Lung (tissue), 12 donors: Measurements from ENCODE around the gene ZNF136. TPM values are rescaled to one million over a fixed set of nuclear protein-coding genes. Genes with fewer than 3 reads are reported as not detected.

Source experiments
- ATAC-seq: fragments of 200-7000 bp; cut with Tn5 transposase; one replicate; pipeline ENCODE4 v1.9.1; 2020; ENCODE audit warnings: moderate number of reproducible peaks; ENCODE audit not compliant: insufficient read depth, low FRiP score
- DNase-seq, 3 donors: peaks; one replicate each; pipeline ENCODE4 v3.0.0-alpha.2; 2013 to 2017
- H3K27ac ChIP-seq, 2 donors: one replicate each; pipeline ENCODE4 v1.5.1; 2013; ENCODE audit warnings: mild to moderate bottlenecking in 2 of 2, moderate library complexity in 2 of 2, control low read depth in 1 of 2, inconsistent platforms in 1 of 2, low read depth in 1 of 2, low read length in 1 of 2
- H3K27me3 ChIP-seq, 3 donors: one replicate each; pipeline ENCODE4 v1.5.1; 2013; ENCODE audit warnings: low read length in 2 of 3; ENCODE audit not compliant: control insufficient read depth in 3 of 3, insufficient read depth in 3 of 3
- H3K36me3 ChIP-seq, 4 donors: one replicate each; pipeline ENCODE4 v1.5.1; 2013; ENCODE audit warnings: low read length in 4 of 4, mild to moderate bottlenecking in 1 of 4, moderate library complexity in 1 of 4; ENCODE audit not compliant: control insufficient read depth in 4 of 4, insufficient read depth in 4 of 4
- H3K4me1 ChIP-seq, 5 donors: one replicate each; pipeline ENCODE4 v1.5.1; 2013; ENCODE audit warnings: low read length in 5 of 5, mild to moderate bottlenecking in 2 of 5, moderate library complexity in 1 of 5; ENCODE audit not compliant: control insufficient read depth in 5 of 5, insufficient read depth in 5 of 5
- H3K4me3 ChIP-seq: one replicate; pipeline ENCODE4 v1.5.1; 2013; ENCODE audit warnings: mild to moderate bottlenecking, control low read depth, moderate library complexity
- H3K9ac ChIP-seq, 2 donors: one replicate each; pipeline ENCODE4 v1.5.1; 2013; ENCODE audit warnings: low read length in 2 of 2, control low read depth in 1 of 2; ENCODE audit not compliant: insufficient read depth in 1 of 2
- H3K9me3 ChIP-seq, 4 donors: one replicate each; pipeline ENCODE4 v1.5.1; 2013; ENCODE audit warnings: low read length in 3 of 4, mild to moderate bottlenecking in 1 of 4, moderate library complexity in 1 of 4; ENCODE audit not compliant: control insufficient read depth in 4 of 4, insufficient read depth in 3 of 4
- CTCF ChIP-seq: IDR thresholded peaks from 2 replicates; pipeline ENCODE4 v1.5.1; 2012; ENCODE audit warnings: mild to moderate bottlenecking; ENCODE audit errors: control extremely low read depth, extremely low read depth
- WGBS, 2 donors: extraction: QIAGEN DNeasy Blood & Tissue Kit; methylation state at CpG; one replicate each; pipeline ENCODE4 v1.1.7; 2013; 5-methylcytosine and 5-hydroxymethylcytosine counted together
- polyA plus RNA-seq, 2 donors: library from polyadenylated mRNA; stranded (reverse); fragments of 200-250 nt; gene quantifications; one replicate each; pipeline ENCODE4 v1.2.1, GENCODE V29; 2013
- total RNA-seq, 2 donors: library from RNA; depleted of rRNA in 1 of 2; stranded (reverse); fragments of >200 nt in 1 of 2; gene quantifications; one replicate each; pipeline ENCODE4 v1.2.1, GENCODE V29; 2014 to 2021
- donor health status: control.
- donor health status: control.
- donor health status: Bipolar disorder and iron deficiency.
- donor health status: healthy.
- donor health status: DM: yes; HTN: yes; CAD: no.

Gene ZNF136
- total and polyA plus RNA-seq, 4 donors: 4.1 to 24.3 (median 5.9) TPM

GRCh38 chr19:12139269-12139668 is 23.6 kb upstream of the ZNF136 start:
- H3K27ac ChIP-seq: peak overlapping the region in 1 of 2 donors; percentile 93
- TF ChIP-seq CTCF: no peak
- peaks cover 4 to 40% (median 18%) of the 10 kb centered on the region in 4 donors for H3K36me3 ChIP-seq
- H3K9ac ChIP-seq: peak overlapping the region; percentile 75 to 95
- no peaks in the 10 kb centered on the region for H3K27me3 ChIP-seq
- WGBS, 2 donors: 20 to 25% methylated on average over 13 of the region's 13 CpGs
- H3K9me3 ChIP-seq: peaks cover 0 to 5% (median 2%) of the 10 kb centered on the region in 4 donors
- peak in 2 of 3 donors; percentile 33 to 51 for DNase-seq
- peaks cover 3 to 21% (median 5%) of the 10 kb centered on the region in 5 donors for H3K4me1 ChIP-seq
- ATAC-seq: no peak
- peak overlapping the region; percentile 79 for H3K4me3 ChIP-seq

DNA sequence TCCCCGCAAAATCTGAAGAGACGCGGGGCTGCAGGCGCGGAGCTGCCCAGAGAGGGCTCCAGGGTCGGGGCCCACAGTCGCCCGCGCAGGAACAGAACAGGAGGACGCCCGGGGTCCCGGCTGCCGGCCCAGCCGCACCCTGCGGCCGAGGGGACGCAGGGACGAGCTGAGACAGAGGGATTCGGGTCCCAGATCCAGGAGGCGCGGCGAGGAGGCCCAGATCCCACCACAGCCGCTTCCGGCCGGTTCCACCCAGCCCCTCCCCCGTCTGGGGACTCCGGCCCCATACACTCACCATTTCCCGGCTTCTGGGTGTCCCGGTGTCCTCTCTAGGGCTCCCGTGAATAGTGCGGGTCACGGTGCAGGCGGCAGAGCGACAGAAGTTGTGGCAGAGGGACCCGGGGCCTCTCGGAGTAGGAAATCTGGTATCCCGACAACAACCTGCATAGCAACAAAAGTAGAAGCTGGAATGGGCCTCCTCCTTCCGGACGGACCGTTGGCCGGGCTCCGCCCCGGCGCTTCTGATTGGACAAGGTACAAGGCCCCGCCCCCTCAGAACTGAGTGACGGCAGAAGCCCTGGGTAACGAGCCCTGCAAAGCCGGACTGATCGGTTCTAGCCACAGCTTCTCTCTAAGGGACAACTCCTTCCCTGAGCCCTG is 22.9 kb upstream of the ZNF136 start, which contains the start of gene ZNF20:
TSS of gene ZNF20 (minus strand) at position 466 of the 660 bp plus-strand sequence. CDS start at position 298, 168 bp downstream.
- peak within 1 kb of the TSS; percentile 79 for H3K4me3 ChIP-seq
- no peak for TF ChIP-seq CTCF
- WGBS, 2 donors: 1% methylated on average over 48 to 49 of the region's 49 CpGs
- DNase-seq (peak; percentile 98), ATAC-seq (peak; percentile 100)
- peak within 1 kb of the TSS; percentile 83 to 93 for H3K27ac ChIP-seq
- H3K4me1 ChIP-seq: peaks cover 3 to 21% (median 5%) of the 10 kb centered on the region in 5 donors
- H3K27me3 ChIP-seq: no peaks in the 10 kb centered on the region
- H3K9me3 ChIP-seq: peaks cover 0 to 2% (median under 1%) of the 10 kb centered on the region in 4 donors
- peaks cover 0 to 34% (median 14%) of the 10 kb centered on the region in 4 donors for H3K36me3 ChIP-seq
- H3K9ac ChIP-seq: peak within 1 kb of the TSS; percentile 75 to 95

DNA sequence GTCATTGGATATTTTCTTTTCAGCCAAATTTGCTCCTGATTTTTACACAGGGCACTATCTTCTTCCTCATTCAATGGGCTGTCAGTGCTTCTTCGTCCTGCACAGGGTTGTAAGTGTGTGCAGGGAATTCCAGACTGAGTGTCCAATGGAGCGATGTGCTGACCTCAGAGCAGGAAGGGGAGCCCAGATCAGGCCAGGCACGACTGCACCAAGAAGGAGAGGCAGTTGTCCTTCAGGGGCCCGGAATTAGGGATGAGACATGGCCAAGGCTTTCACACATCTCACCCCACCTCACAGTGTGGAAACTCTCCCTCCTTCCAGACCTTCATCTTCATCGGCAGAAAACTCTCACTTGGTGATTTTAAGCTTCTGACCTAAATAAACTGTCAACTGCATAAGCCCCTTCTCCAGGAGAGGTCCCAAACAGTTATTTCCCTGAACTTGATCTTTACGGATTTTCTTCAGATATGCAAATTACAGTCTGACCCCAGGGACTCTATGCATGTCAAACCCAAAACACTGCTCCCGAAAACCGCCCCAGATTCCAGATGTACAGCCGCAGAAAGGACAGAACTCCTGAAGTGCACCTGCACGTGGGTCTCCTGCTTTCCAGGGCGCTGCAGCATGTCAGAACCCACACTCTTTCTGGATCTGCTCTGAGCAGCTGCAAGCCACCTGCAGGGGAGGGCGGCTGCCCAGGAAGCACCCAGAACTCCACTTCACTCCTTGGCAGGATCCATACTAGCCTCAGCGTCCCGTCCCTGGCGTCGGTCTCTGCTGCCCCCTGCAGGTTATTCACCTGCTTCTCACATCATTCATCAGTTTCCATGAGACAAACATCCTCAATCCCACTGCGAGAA is 22.1 kb upstream of the ZNF136 start:
- H3K27ac ChIP-seq: peak overlapping the region in 1 of 2 donors; percentile 76
- H3K4me3 ChIP-seq: peak overlapping the region; percentile 5
- peaks cover 6 to 36% (median 18%) of the 10 kb centered on the region in 4 donors for H3K36me3 ChIP-seq
- H3K27me3 ChIP-seq: no peaks in the 10 kb centered on the region
- ATAC-seq (peak; percentile 66), DNase-seq (peak; percentile 88 to 90 (median 89))
- H3K4me1 ChIP-seq: peaks cover 3 to 21% (median 5%) of the 10 kb centered on the region in 5 donors
- TF ChIP-seq CTCF: peak; percentile 96
- peaks cover 0 to 9% (median 5%) of the 10 kb centered on the region in 4 donors for H3K9me3 ChIP-seq
- 5% methylated on average over 17 of the region's 17 CpGs for WGBS, 2 donors
- no peak overlapping the region for H3K9ac ChIP-seq
